ENCODE data around the gene PNMA6E.

DNA sequence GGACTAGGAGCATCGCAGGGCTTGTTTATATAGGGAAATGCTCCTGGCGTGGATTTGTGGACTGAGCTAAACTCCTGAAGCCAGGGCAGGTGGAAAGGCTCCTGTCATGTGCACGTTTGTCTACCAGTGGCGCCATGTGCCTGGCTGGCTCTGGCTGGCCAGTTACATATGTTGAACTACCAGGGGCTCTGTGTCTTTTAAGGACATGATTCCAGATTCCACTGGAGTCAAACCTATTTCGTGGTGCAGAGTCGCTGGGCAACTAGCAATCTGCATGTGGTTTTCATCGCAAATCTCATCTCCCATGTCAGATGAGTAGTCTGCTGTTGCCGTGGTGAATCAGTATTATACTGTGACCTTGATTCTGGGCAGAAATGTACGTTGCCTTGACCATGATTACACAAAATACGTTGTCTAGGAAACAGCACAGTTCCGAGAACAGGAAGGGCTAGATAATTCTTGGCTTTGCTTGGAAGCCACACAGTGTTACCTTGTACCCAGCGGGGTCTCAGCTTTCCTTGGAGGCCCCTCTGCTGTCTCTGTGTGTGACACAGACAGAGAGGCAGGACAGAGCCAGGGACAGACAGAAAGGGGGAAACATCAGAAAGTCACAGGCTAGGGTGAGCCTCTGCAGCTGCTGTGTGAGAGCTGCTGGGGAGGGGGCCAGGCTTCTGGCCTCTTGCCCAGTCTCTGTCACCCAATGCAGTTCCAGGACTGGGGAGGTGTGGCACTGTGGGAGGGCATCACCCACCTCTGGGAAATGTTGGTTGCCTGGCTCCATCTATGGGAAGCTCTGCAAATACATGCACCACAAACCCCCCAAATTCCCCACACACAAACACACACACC is 19.2 kb downstream of the PNMA6E start:
- TF ChIP-seq, protein P1, sequence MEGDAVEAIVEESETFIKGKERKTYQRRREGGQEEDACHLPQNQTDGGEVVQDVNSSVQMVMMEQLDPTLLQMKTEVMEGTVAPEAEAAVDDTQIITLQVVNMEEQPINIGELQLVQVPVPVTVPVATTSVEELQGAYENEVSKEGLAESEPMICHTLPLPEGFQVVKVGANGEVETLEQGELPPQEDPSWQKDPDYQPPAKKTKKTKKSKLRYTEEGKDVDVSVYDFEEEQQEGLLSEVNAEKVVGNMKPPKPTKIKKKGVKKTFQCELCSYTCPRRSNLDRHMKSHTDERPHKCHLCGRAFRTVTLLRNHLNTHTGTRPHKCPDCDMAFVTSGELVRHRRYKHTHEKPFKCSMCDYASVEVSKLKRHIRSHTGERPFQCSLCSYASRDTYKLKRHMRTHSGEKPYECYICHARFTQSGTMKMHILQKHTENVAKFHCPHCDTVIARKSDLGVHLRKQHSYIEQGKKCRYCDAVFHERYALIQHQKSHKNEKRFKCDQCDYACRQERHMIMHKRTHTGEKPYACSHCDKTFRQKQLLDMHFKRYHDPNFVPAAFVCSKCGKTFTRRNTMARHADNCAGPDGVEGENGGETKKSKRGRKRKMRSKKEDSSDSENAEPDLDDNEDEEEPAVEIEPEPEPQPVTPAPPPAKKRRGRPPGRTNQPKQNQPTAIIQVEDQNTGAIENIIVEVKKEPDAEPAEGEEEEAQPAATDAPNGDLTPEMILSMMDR (IDR thresholded peaks at IDR 0.05), result peak in 4 of 6 experiments; percentile 22 to 44 (median 34)
- peak in 1 of 2 donors; percentile 17 for TF ChIP-seq POLR2A (IDR thresholded peaks at IDR 0.05)

Measured in adrenal gland (tissue), 5 donors.